Calu3 (cell line): ENCODE results near the gene TMEM231. TPM values are rescaled to one million over a fixed set of nuclear protein-coding genes. Genes with fewer than 3 reads are reported as not detected.
A peak's percentile ranks its signal among the peaks of the same experiment; 100 is the strongest.

Source experiments
- BruUV-seq: library from RNA; stranded (reverse); fragments of 400-500 nt; replicated peaks from 2 replicates; lab custom pipeline; 2021; lab: Mats Ljungman, UMichigan
- CTCF ChIA-PET: fragments of 300-600 bp; sonication (Branson Sonifier 250); formaldehyde crosslinking; loops from one replicate; lab custom pipeline; 2022; ENCODE audit warnings: antibody characterized with exemption; lab: Charles Lee
- DNase-seq: peaks from one replicate; pipeline ENCODE4 v3.0.0; 2022
- H3K27ac Mint-ChIP-seq: one replicate; pipeline ENCODE4 v1.8.0; 2022; ENCODE audit warnings: mixed read lengths; ENCODE audit not compliant: unreplicated experiment
- H3K27me3 Mint-ChIP-seq: one replicate; pipeline ENCODE4 v1.8.0; 2022; ENCODE audit warnings: mixed read lengths; ENCODE audit not compliant: unreplicated experiment
- H3K36me3 Mint-ChIP-seq: one replicate; pipeline ENCODE4 v1.8.0; 2022; ENCODE audit warnings: mild to moderate bottlenecking, moderate library complexity, mixed read lengths; ENCODE audit not compliant: insufficient read depth, unreplicated experiment
- H3K4me1 Mint-ChIP-seq: one replicate; pipeline ENCODE4 v1.8.0; 2022; ENCODE audit warnings: mild to moderate bottlenecking, low read depth, mixed read lengths; ENCODE audit not compliant: unreplicated experiment
- H3K4me3 Mint-ChIP-seq: one replicate; pipeline ENCODE4 v1.8.0; 2022; ENCODE audit warnings: mild to moderate bottlenecking, low read depth, moderate library complexity, mixed read lengths; ENCODE audit not compliant: unreplicated experiment
- H3K9me3 Mint-ChIP-seq: one replicate; pipeline ENCODE4 v1.8.0; 2022; ENCODE audit warnings: low read depth, mixed read lengths; ENCODE audit not compliant: unreplicated experiment
- intact Hi-C: fragments of 100-400 bp; cut with micrococcal nuclease; formaldehyde crosslinking; loops from one replicate; pipeline ENCODE4 v1.10.0; 2022; ENCODE audit not compliant: unreplicated experiment
- total RNA-seq: library from RNA; stranded (reverse); gene quantifications from 2 replicates; pipeline ENCODE4 v1.2.3, GENCODE V29; 2022
- TF ChIP-seq, protein P1 (sequence below): fragments of 200-600 bp; IDR thresholded peaks from one replicate; pipeline ENCODE4 v1.8.0; 2022; ENCODE audit warnings: antibody characterized with exemption; ENCODE audit not compliant: unreplicated experiment

TMEM231 gene
- total RNA-seq, 1 experiment from 2014 or later = 17.6 TPM

DNA sequence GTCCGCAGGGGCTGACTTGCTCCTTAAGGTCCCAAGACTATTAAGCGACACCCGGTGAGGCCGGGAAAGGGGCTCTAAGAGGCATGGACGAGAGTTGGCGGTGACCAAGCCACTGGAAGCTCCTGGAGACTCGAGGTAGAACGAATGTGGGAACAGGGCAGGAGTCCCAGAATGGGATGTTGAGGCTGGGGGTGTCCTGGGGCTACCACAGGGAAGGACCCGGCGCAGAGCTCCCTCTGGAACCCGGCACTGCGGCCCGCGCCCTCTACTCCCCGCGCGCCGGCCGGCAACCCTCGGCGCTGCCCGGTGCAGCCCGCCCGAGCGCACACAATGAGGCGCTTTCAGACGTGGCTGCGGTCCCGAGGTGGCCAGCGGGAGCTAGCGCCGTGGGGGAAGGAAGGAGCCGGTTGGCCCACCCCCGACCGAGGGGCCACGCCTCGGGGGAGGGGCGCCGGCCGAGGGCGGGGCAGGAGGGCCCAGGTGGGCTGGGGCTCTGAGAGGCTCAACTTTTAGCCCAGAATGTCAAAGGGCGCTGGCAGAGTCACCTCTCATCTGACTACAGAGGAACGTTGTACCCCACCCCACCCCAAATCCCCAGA is 60.9 kb downstream of the TMEM231 start, which contains the start of gene CHST6:
Gene CHST6 (minus strand): TSS at position 366 of the 599 bp plus-strand sequence. CDS start 15,613 bp downstream, outside the sequence.
- peak; percentile 76 for DNase-seq
- H3K4me1 Mint-ChIP-seq = peaks cover 6% of the 10 kb centered on the region
- TF ChIP-seq, protein P1, sequence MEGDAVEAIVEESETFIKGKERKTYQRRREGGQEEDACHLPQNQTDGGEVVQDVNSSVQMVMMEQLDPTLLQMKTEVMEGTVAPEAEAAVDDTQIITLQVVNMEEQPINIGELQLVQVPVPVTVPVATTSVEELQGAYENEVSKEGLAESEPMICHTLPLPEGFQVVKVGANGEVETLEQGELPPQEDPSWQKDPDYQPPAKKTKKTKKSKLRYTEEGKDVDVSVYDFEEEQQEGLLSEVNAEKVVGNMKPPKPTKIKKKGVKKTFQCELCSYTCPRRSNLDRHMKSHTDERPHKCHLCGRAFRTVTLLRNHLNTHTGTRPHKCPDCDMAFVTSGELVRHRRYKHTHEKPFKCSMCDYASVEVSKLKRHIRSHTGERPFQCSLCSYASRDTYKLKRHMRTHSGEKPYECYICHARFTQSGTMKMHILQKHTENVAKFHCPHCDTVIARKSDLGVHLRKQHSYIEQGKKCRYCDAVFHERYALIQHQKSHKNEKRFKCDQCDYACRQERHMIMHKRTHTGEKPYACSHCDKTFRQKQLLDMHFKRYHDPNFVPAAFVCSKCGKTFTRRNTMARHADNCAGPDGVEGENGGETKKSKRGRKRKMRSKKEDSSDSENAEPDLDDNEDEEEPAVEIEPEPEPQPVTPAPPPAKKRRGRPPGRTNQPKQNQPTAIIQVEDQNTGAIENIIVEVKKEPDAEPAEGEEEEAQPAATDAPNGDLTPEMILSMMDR = no peak
- H3K9me3 Mint-ChIP-seq = no peaks in the 10 kb centered on the region
- CTCF ChIA-PET = interaction anchor here (0.5 to 1.8 kb wide), 6 partner anchors 9 to 899 kb away, joined by 3 to 10 read pairs (median 4); no protein-coding TSS in a partner anchor
- peak within 1 kb of the TSS; percentile 54 for H3K27ac Mint-ChIP-seq
- BruUV-seq = no TSS peak
- peak within 1 kb of the TSS; percentile 72 for H3K4me3 Mint-ChIP-seq
- peaks cover 12% of the 10 kb centered on the region for H3K27me3 Mint-ChIP-seq
- peaks cover 6% of the 10 kb centered on the region for H3K36me3 Mint-ChIP-seq
- intact Hi-C loops = no loop called here

DNA sequence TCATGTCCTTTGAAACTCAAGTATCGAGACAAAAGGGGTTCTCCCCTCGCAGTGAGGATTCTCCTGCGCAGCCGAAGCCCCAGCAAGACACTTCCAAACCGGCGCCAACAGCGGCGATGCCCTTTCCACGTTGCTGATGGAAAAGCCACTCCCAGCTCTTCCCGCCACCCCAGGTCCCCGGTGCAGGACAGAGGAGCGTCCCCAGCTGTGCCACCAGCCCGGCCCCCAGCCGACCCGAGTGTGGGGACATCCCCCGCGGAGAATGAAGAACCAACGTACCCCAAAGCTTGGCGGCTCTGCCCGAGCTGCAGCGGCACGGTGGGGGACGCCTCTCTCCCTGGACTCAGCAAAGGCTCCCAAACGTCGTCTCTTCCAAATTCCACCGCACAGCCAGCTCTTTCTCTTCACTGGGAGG is 61.4 kb downstream of the TMEM231 start:
- peak overlapping the region; percentile 54 for H3K27ac Mint-ChIP-seq
- TSS peak; percentile 63 for BruUV-seq
- H3K4me3 Mint-ChIP-seq = peak overlapping the region; percentile 72
- no peak for DNase-seq
- TF ChIP-seq, protein P1 = no peak
- H3K4me1 Mint-ChIP-seq = peaks cover 6% of the 10 kb centered on the region
- intact Hi-C loops = no loop called here
- peaks cover 6% of the 10 kb centered on the region for H3K36me3 Mint-ChIP-seq
- H3K27me3 Mint-ChIP-seq = peaks cover 12% of the 10 kb centered on the region
- CTCF ChIA-PET = interaction anchor here (0.7 to 1.8 kb wide), 4 partner anchors 11 to 555 kb away, joined by 3 to 10 read pairs (median 4); no protein-coding TSS in a partner anchor
- H3K9me3 Mint-ChIP-seq = no peaks in the 10 kb centered on the region

DNA sequence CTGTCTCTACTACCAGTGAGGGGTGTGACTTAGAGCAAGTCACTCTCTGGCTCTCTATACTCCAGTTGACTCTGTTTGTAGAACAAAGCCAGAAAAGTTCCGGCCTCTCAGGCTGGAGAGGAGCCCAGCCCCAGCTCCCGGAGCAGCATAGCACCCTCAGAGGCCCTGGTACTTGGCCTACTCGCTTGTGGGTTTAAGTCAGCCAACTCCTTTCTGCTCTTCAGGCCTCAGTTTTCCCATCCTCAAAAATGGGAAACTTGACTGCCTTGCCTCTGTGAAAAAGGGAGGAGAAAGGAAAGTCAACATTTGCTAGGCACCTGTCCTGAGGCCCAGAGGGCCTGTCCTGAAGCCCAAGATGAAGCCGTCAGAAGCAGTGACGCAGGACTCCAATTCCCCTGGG is 61.9 kb downstream of the TMEM231 start:
- TF ChIP-seq, protein P1 = no peak
- CTCF ChIA-PET = interaction anchor here (1.4 to 1.8 kb wide), 2 partner anchors 11 to 23 kb away, joined by 5 to 10 read pairs; no protein-coding TSS in a partner anchor
- no peak for DNase-seq
- intact Hi-C loops = no loop called here
- H3K27ac Mint-ChIP-seq = no peak overlapping the region
- peaks cover 6% of the 10 kb centered on the region for H3K4me1 Mint-ChIP-seq
- peaks cover 12% of the 10 kb centered on the region for H3K27me3 Mint-ChIP-seq
- BruUV-seq = no TSS peak
- peaks cover 6% of the 10 kb centered on the region for H3K36me3 Mint-ChIP-seq
- H3K4me3 Mint-ChIP-seq = peak overlapping the region; percentile 72
- no peaks in the 10 kb centered on the region for H3K9me3 Mint-ChIP-seq

DNA sequence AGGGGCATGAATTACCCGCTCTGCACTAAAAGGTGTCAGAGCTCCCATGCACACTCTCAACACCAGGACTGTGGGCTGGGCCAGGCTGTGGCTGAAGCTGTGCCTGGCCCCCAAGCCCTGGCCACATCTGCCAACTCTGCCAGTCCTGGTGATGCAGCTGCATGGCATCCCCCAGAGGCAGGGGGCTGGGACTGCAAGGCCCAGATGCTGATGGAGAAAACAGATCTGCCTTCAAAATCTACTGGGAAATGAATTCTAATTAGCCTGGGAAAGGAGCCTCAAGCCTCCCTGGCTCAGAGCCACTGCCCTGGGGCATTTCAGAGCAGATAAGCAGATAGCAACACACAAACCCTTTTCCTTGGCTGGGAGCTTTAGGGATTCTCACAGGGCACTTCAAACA is 64.2 kb downstream of the TMEM231 start:
- no peak overlapping the region for H3K27ac Mint-ChIP-seq
- intact Hi-C loops = no loop called here
- peaks cover 6% of the 10 kb centered on the region for H3K36me3 Mint-ChIP-seq
- peak; percentile 69 for DNase-seq
- BruUV-seq = no TSS peak
- TF ChIP-seq, protein P1 = peak; percentile 41
- CTCF ChIA-PET = interaction anchor here (0.6 to 1.7 kb wide), 3 partner anchors 20 to 630 kb away, joined by 3 to 11 read pairs (median 4); no protein-coding TSS in a partner anchor
- H3K4me1 Mint-ChIP-seq = peaks cover 7% of the 10 kb centered on the region
- H3K4me3 Mint-ChIP-seq = no peak overlapping the region
- H3K9me3 Mint-ChIP-seq = no peaks in the 10 kb centered on the region
- H3K27me3 Mint-ChIP-seq = peaks cover 12% of the 10 kb centered on the region
